Measurements from ENCODE around the gene FMN1. TPM values are rescaled to one million over a fixed set of nuclear protein-coding genes. Genes with fewer than 3 reads are reported as not detected.

The FMN1 gene
- total and polyA plus RNA-seq, 7 donors, result 3.0 to 19.9 (median 6.7) TPM

DNA sequence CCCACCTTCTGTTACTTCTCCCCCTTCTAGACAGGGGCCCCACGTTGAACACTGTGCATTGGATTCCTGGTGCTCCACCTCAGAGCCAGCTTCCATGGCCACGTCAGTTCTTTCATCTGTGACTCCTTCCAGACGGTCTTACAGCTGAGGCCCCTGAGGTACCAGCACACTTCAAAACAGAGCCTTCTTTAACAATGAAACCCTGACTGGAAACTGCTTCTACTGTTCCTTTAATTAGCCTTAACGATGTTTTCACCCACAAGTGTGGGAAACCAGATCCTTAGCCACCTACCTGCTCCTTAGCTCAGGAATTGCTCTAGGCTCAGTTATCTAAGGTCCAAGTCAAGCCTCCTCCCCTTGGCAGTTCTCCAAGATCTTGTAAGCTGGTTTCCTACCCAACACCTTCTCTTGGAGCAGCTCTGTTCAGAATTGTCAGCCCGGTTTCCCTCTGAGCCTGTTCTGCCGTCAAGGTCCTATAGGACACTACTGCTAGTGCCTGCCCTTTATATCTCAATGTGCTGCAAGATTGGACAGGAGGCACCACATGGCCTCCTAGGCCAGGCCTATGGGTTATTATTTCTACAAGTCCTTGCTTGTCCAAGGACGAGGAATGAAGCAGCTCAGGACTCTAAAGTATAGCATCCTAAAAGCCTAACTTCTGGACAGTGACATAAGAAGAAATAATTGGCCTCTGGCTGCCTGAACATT is 80.7 kb downstream of the FMN1 start:
- Histone ChIP-seq H3K27me3 (no peaks in the 10 kb centered on the region), H3K27ac (no peak overlapping the region), H3K4me3 (no peak overlapping the region), H3K36me3 (no peaks in the 10 kb centered on the region), H3K9me3 (no peaks in the 10 kb centered on the region), H3K4me1 (no peaks in the 10 kb centered on the region)
- no peak for DNase-seq
- WGBS, 2 donors, result 61 to 80% methylated on average over 7 of the region's 7 CpGs
- intact Hi-C loops (cut with DNase I), result no loop called here
- TF ChIP-seq EP300 (IDR thresholded peaks at IDR 0.05), result no peak
- no peak for TF ChIP-seq POLR2A (IDR thresholded peaks at IDR 0.05)
- TF ChIP-seq CTCF (IDR thresholded peaks at IDR 0.05), result no peak
- no peak for TF ChIP-seq POLR2AphosphoS5 (IDR thresholded peaks at IDR 0.05)

- Histone ChIP-seq H3K4me3 (no peak overlapping the region), H3K9me3 (no peaks in the 10 kb centered on the region), H3K4me1 (no peaks in the 10 kb centered on the region), H3K27ac (no peak overlapping the region), H3K27me3 (no peaks in the 10 kb centered on the region), H3K36me3 (no peaks in the 10 kb centered on the region)
- WGBS, 2 donors, result 86 to 91% methylated on average over 5 of the region's 5 CpGs
- TF ChIP-seq POLR2A (IDR thresholded peaks at IDR 0.05), result no peak
- no peak for TF ChIP-seq POLR2AphosphoS5 (IDR thresholded peaks at IDR 0.05)
- no peak for TF ChIP-seq EP300 (IDR thresholded peaks at IDR 0.05)
- no peak for TF ChIP-seq CTCF (IDR thresholded peaks at IDR 0.05)
- no peak for DNase-seq
- intact Hi-C loops (cut with DNase I), result no loop called here
Observed at GRCh38 chr15:33112541-33113105, 81.9 kb downstream of the FMN1 start.

DNA sequence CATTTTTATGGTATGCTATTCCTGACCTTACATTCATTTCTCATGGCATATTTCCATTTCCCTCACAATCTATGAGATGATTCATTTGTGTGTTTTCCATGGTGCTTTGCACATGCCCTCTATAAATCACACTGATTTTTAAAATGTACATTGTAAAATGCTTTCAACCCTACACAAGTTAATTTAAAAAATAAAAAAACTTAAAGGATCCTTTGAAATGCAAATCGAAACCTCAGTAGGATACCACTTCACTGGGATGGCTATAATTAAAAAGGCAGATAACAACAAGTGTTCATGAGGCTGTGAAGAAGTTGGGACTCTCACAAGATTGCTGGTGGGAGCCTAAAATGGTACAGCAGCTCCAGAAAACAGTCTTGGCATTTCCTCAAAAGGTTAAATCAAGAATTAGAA is 83.5 kb downstream of the FMN1 start:
- no peak for DNase-seq
- H3K9me3 ChIP-seq, result no peaks in the 10 kb centered on the region
- H3K4me3 ChIP-seq, result no peak overlapping the region
- WGBS, 2 donors, result 7 to 44% methylated on average over 1 of the region's 1 CpG
- no peak for TF ChIP-seq EP300 (IDR thresholded peaks at IDR 0.05)
- intact Hi-C loops (cut with DNase I), result no loop called here
- no peaks in the 10 kb centered on the region for H3K36me3 ChIP-seq
- no peak overlapping the region for H3K27ac ChIP-seq
- H3K27me3 ChIP-seq, result no peaks in the 10 kb centered on the region
- H3K4me1 ChIP-seq, result no peaks in the 10 kb centered on the region

DNA sequence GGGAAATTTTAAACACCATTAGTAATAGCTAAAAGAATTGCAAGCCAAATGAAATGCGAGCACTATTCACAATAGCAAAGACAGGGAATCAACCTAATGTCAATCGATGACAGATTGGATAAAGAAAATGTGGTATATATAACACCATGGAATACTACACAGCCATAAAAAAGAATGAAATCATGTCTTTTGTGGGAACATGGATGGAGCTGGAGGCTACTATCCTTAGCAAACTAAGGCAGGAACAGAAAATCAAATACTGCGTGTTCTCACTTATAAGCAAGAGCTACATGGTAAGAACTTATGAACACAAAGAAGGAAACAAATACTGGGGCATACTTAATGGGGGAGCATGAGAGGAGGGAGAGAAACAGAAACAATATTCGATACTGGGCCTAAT is 85.2 kb downstream of the FMN1 start:
- intact Hi-C loops (cut with DNase I), result no loop called here

GRCh38 chr15:33108518-33108917 is 86.0 kb downstream of the FMN1 start:
- H3K4me3 ChIP-seq, result no peak overlapping the region
- no peaks in the 10 kb centered on the region for H3K27me3 ChIP-seq
- H3K27ac ChIP-seq, result no peak overlapping the region
- intact Hi-C loops (cut with DNase I), result no loop called here
- TF ChIP-seq POLR2A (IDR thresholded peaks at IDR 0.05), result no peak
- TF ChIP-seq POLR2AphosphoS5 (IDR thresholded peaks at IDR 0.05), result no peak
- TF ChIP-seq EP300 (IDR thresholded peaks at IDR 0.05), result no peak
- no peak for TF ChIP-seq CTCF (IDR thresholded peaks at IDR 0.05)
- DNase-seq, result no peak
- H3K4me1 ChIP-seq, result no peaks in the 10 kb centered on the region
- no peaks in the 10 kb centered on the region for H3K36me3 ChIP-seq
- H3K9me3 ChIP-seq, result peaks cover 0 to 1% (median 0%) of the 10 kb centered on the region in 4 donors

More for the DNA sequence above, 85.2 kb downstream of the FMN1 start:
- Histone ChIP-seq H3K4me3 (no peak overlapping the region), H3K9me3 (peaks cover 0 to 1% (median 0%) of the 10 kb centered on the region in 4 donors), H3K36me3 (no peaks in the 10 kb centered on the region), H3K27me3 (no peaks in the 10 kb centered on the region), H3K27ac (no peak overlapping the region), H3K4me1 (no peaks in the 10 kb centered on the region)
- DNase-seq, result no peak
- TF ChIP-seq CTCF (IDR thresholded peaks at IDR 0.05) (no peak), POLR2AphosphoS5 (IDR thresholded peaks at IDR 0.05) (no peak), EP300 (IDR thresholded peaks at IDR 0.05) (no peak), POLR2A (IDR thresholded peaks at IDR 0.05) (no peak)
- WGBS, 2 donors, result 96 to 98% methylated on average over 4 of the region's 4 CpGs
